ENCODE measurements around the gene CD4.
"Not testable (repeated sequence)": the region's sequence is repeated elsewhere in the genome, so short reads cannot be mapped to it uniquely, and the experiment has no call there.

CD4 gene

DNA sequence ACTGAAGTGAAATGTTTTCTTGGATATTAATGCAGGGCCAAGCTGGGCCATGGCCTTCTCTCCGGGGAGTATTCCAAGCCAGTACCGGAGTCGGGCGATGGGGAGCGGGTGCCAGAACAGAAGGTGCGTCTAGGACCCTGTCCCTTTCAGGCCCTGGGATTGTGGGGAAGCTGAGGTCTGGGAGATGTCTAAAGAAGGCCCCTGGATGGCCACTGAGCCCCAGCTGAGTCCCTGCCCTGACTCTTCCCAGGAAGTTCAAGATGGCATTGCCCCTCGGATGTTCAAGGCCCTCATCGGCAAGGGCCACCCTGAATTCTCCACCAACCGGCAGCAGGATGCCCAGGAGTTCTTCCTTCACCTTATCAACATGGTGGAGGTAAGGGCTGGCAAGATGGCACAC is 70.8 kb downstream of the CD4 start:
- H3K4me3 ChIP-seq (ENCODE audit: low read depth, low read length): no peak overlapping the region
- no peak for DNase-seq
- H3K9me3 ChIP-seq: no peaks in the 10 kb centered on the region
- TF ChIP-seq CTCF (IDR thresholded peaks at IDR 0.05; ENCODE audit: low read depth, low read length): no peak
- peaks cover 82% of the 10 kb centered on the region for H3K36me3 ChIP-seq
- no peaks in the 10 kb centered on the region for H3K4me1 ChIP-seq
- no peaks in the 10 kb centered on the region for H3K27me3 ChIP-seq

- DNase-seq: no peak
- Histone ChIP-seq H3K4me1 (no peaks in the 10 kb centered on the region), H3K9me3 (no peaks in the 10 kb centered on the region), H3K4me3 (ENCODE audit: low read depth, low read length) (no peak overlapping the region), H3K36me3 (peaks cover 82% of the 10 kb centered on the region), H3K27me3 (no peaks in the 10 kb centered on the region)
- no peak for TF ChIP-seq CTCF (IDR thresholded peaks at IDR 0.05; ENCODE audit: low read depth, low read length)
These were observed 71.6 kb downstream of the CD4 start for GRCh38 chr12:6860942-6861341.

DNA sequence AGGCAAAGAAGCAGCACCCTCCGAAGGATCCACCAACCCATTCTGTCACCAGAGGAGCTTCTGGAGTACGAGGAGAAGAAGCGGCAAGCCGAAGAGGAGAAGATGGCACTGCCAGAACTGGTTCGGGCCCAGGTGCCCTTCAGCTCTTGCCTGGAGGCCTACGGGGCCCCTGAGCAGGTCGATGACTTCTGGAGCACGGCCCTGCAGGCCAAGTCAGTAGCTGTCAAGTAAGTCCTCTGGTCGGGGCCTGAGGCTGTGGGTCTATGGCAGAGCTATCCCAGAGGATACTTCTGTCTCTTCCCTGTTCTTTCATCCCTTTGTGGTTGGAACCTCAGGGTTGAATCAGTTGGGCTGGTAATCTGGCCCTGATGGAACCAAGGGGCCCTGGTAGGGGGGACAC is 72.1 kb downstream of the CD4 start:
- Histone ChIP-seq H3K4me1 (peaks cover under 1% of the 10 kb centered on the region), H3K4me3 (ENCODE audit: low read depth, low read length) (no peak overlapping the region), H3K27me3 (no peaks in the 10 kb centered on the region), H3K36me3 (peaks cover 84% of the 10 kb centered on the region), H3K9me3 (no peaks in the 10 kb centered on the region)
- no peak for TF ChIP-seq CTCF (IDR thresholded peaks at IDR 0.05; ENCODE audit: low read depth, low read length)
- DNase-seq: no peak

- no peak for DNase-seq
- Histone ChIP-seq H3K27me3 (no peaks in the 10 kb centered on the region), H3K9me3 (no peaks in the 10 kb centered on the region), H3K36me3 (peaks cover 69% of the 10 kb centered on the region), H3K4me3 (ENCODE audit: low read depth, low read length) (no peak overlapping the region), H3K4me1 (peaks cover 6% of the 10 kb centered on the region)
- TF ChIP-seq CTCF (IDR thresholded peaks at IDR 0.05; ENCODE audit: low read depth, low read length): no peak
These were observed 73.7 kb downstream of the CD4 start for GRCh38 chr12:6863033-6863432.

DNA sequence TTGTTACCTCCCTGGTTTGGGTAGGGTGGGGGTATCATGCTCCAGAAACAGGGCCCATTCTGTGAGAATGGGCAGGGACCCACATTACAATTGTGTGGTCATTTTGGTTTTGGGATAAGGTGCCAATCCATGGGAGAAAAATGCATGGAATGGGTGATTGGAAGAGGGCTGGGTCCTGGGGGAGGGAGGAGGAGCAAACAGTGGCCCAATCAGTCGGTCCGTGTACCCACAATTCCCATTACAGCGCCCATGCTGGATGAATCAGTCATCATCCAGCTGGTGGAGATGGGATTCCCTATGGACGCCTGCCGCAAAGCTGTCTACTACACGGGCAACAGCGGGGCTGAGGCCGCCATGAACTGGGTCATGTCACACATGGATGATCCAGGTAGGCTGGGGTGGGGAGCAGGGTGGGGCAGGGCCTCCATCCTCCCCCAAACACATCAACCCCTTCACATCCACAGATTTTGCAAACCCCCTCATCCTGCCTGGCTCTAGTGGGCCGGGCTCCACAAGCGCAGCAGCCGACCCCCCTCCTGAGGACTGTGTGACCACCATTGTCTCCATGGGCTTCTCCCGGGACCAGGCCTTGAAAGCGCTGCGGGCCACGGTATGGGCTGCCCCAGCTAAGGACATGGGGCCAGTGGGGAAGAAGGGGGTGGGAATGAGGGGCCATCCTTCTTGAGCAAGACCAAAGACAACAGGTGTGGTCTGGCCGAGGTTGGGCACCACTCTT is 74.4 kb downstream of the CD4 start:
- Histone ChIP-seq H3K4me1 (peaks cover 6% of the 10 kb centered on the region), H3K27me3 (no peaks in the 10 kb centered on the region), H3K36me3 (peaks cover 62% of the 10 kb centered on the region), H3K9me3 (no peaks in the 10 kb centered on the region), H3K4me3 (ENCODE audit: low read depth, low read length) (no peak overlapping the region)
- no peak for TF ChIP-seq CTCF (IDR thresholded peaks at IDR 0.05; ENCODE audit: low read depth, low read length)
- DNase-seq: no peak

- peaks cover 14% of the 10 kb centered on the region for H3K4me1 ChIP-seq
- not testable (repeated sequence) for H3K27me3 ChIP-seq; H3K9me3 ChIP-seq; DNase-seq; H3K4me3 ChIP-seq (ENCODE audit: low read depth, low read length)
- peaks cover 62% of the 10 kb centered on the region for H3K36me3 ChIP-seq
These were observed 76.0 kb downstream of the CD4 start for GRCh38 chr12:6865307-6865706.
